ENCODE measurements around the gene TLE6. TPM values are rescaled to one million over a fixed set of nuclear protein-coding genes. Genes with fewer than 3 reads are reported as not detected.
A peak's percentile ranks its signal among the peaks of the same experiment; 100 is the strongest.

Gene TLE6
- total and polyA plus RNA-seq, 2 of the 8 experiments (the other 6 are each of a cell fraction or from before 2014, with no cell fraction given) = 2.5 to 2.9 TPM

- H3K23me2 ChIP-seq (ENCODE audit: low read depth, low read length) = no peaks in the 10 kb centered on the region
- no peak overlapping the region for H3K4me2 ChIP-seq (ENCODE audit: insufficient read depth in 1 of 2, low read depth in 2 of 2, low read length in 2 of 2)
- H2AK5ac ChIP-seq (ENCODE audit: low read depth, low read length) = no peak overlapping the region
- H3K4me1 ChIP-seq (replicated peaks in 1 of 4; ENCODE audit: control insufficient read depth in 3 of 4, insufficient read depth in 4 of 4, low read length in 3 of 4) = no peaks in the 10 kb centered on the region
- no peak overlapping the region for H3K56ac ChIP-seq (replicated peaks; ENCODE audit: insufficient read length, low read depth, low read length)
- no peaks in the 10 kb centered on the region for H3K79me1 ChIP-seq (ENCODE audit: low read depth, low read length)
- H3K9me3 ChIP-seq (ENCODE audit: insufficient read depth in 2 of 2, low read depth in 1 of 2, low read length in 1 of 2) = no peaks in the 10 kb centered on the region
- ChIA-PET CTCF (ENCODE audit: partially characterized antibody) (interaction anchor here (0.7 to 18.9 kb wide), 25 partner anchors 8 to 198 kb away, joined by 3 to 260 read pairs (median 6); partner anchors contain the start of gene TLE2), POLR2A (ENCODE audit: partially characterized antibody) (interaction anchor here (1.4 kb wide), 1 partner anchor 112 kb away, joined by 3 read pairs; no protein-coding TSS in a partner anchor)
- no peak overlapping the region for H2AFZ ChIP-seq (ENCODE audit: low read length)
- no peak for DNase-seq (ENCODE audit: low read depth in 1 of 2, low spot score in 2 of 2)
- H2BK20ac ChIP-seq (ENCODE audit: low read length) = no peak overlapping the region
- 87% methylated on average over 5 of the region's 5 CpGs; no CpG with 5 or more reads in 1 of the 2 experiments for WGBS, 2 experiments (ENCODE audit: extremely low coverage in 1 of 2, insufficient coverage in 1 of 2, insufficient read length in 1 of 2, insufficient replicate concordance in 2 of 2, low coverage in 1 of 2, low lambda C conversion rate in 2 of 2, missing lambda C conversion rate in 1 of 2)
- H3K27me3 ChIP-seq (replicated peaks in 1 of 4; ENCODE audit: control insufficient read depth in 3 of 4, extremely low read depth in 1 of 4, insufficient read depth in 3 of 4, low read length in 3 of 4) = no peaks in the 10 kb centered on the region
- no peak overlapping the region for H4K91ac ChIP-seq (replicated peaks; ENCODE audit: insufficient read length, low read length)
- no peaks in the 10 kb centered on the region for H3K36me3 ChIP-seq (ENCODE audit: control insufficient read depth in 2 of 4, insufficient read depth in 4 of 4, low read length in 3 of 4)
- no peak overlapping the region for H3K23ac ChIP-seq (ENCODE audit: insufficient read length)
- H3K14ac ChIP-seq (ENCODE audit: insufficient read length) = no peak overlapping the region
- no peak overlapping the region for H3K4me3 ChIP-seq (ENCODE audit: extremely low read depth in 1 of 4, insufficient read depth in 2 of 4, low read depth in 3 of 4, low read length in 4 of 4)
- no peak overlapping the region for H4K8ac ChIP-seq (ENCODE audit: extremely low read depth, insufficient read depth, low read length)
- H4K5ac ChIP-seq (ENCODE audit: insufficient read length, low read depth, low read length) = no peak overlapping the region
- peak overlapping the region; percentile 23; the same call in 1 of the 2 replicates for H2BK12ac ChIP-seq (ENCODE audit: low read depth, low read length)
- no peak overlapping the region for H3K9ac ChIP-seq (replicated peaks in 1 of 4; ENCODE audit: extremely low read depth in 1 of 4, low read depth in 3 of 4, low read length in 3 of 4)
- no peak overlapping the region for H3K18ac ChIP-seq (ENCODE audit: extremely low read depth, low read length)
- no peak overlapping the region for H3K4ac ChIP-seq (replicated peaks; ENCODE audit: insufficient read length, low read depth, low read length)
- no peak overlapping the region for H2BK5ac ChIP-seq (ENCODE audit: low read depth, low read length)
- no peaks in the 10 kb centered on the region for H3K79me2 ChIP-seq (ENCODE audit: control insufficient read depth in 1 of 2, insufficient read depth in 2 of 2, low read length in 2 of 2)
- FAIRE-seq = no peak
- no peak overlapping the region for H2BK120ac ChIP-seq (replicated peaks; ENCODE audit: low read depth, low read length)
- no peak overlapping the region for H3K27ac ChIP-seq (ENCODE audit: low read depth, low read length)
- no peaks in the 10 kb centered on the region for H4K20me1 ChIP-seq (replicated peaks in 1 of 2; ENCODE audit: control insufficient read depth in 1 of 2, insufficient read depth in 2 of 2, low read length in 2 of 2)
- H2BK15ac ChIP-seq (ENCODE audit: low read length) = 0 out of 2 replicates have a peak overlapping the region, but pooled peaks have one; percentile 81
- TF ChIP-seq SP4 (IDR thresholded peaks at IDR 0.05; ENCODE audit: low read length) (no peak), YY1 (IDR thresholded peaks at IDR 0.05; ENCODE audit: low read depth, low read length) (no peak), KDM4A (IDR thresholded peaks at IDR 0.05; ENCODE audit: low read depth, low read length, severe bottlenecking) (no peak)
Measured at GRCh38 chr19:2963122-2963521, 14.2 kb upstream of the TLE6 start.
